ELR (cell line): ENCODE measurements around the gene HBM.
"Not testable (repeated sequence)": the region's sequence is repeated elsewhere in the genome, so short reads cannot be mapped to it uniquely, and the experiment has no call there.

Source experiments
- DNase-seq: peaks from one replicate; pipeline ENCODE4 v3.0.0-alpha.2; 2015; ENCODE audit warnings: low read depth

The HBM gene

DNA sequence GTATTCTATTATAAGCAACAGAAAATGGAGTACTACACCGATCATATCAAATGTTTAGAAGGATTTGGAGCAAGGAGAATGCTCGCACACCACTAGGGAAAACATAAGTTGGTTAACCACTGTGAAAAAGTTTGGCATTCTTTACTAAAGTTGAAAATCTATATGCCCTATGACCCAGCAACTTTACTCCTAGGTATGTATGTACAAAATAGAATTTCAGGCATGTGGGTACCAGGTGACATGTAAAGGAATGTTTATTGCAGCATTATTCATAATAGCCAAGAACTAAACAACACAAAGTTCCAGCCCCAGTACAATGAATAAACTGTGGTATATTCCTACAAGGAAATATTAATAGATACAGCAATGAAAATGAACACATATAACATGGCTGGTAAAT is 19.1 kb upstream of the HBM start:
- no peak for DNase-seq

DNA sequence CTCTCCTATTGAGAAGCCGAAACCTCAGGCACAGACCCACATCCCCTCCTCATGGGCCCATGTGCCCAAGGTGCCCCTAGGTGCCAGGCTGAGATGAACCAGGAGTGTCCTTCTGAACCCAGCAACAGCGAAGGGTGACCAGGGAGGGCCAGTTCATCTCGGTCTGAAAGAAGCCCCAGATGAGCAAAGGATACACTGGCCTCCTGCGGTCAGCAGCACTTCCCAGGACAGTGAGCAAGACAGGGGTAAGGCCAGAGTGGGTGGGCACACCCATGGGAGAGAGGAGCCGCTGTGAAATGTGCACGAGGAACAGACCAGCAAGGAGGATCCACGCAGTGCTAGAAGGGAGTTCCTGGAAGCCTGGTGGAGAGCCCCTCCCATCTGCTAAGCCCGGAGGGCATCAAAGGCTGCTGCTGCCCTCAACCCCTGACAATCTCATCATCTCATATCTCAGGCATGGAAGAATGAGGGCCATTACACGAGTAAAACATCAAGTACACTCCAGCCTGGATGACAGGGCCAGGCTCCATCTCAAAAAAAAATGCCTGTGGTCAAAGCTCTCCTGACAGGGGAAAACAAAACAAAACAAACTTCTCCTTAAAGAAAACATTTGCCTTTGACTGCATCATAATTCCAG is 16.6 kb upstream of the HBM start:
- DNase-seq = peak; percentile 31

DNA sequence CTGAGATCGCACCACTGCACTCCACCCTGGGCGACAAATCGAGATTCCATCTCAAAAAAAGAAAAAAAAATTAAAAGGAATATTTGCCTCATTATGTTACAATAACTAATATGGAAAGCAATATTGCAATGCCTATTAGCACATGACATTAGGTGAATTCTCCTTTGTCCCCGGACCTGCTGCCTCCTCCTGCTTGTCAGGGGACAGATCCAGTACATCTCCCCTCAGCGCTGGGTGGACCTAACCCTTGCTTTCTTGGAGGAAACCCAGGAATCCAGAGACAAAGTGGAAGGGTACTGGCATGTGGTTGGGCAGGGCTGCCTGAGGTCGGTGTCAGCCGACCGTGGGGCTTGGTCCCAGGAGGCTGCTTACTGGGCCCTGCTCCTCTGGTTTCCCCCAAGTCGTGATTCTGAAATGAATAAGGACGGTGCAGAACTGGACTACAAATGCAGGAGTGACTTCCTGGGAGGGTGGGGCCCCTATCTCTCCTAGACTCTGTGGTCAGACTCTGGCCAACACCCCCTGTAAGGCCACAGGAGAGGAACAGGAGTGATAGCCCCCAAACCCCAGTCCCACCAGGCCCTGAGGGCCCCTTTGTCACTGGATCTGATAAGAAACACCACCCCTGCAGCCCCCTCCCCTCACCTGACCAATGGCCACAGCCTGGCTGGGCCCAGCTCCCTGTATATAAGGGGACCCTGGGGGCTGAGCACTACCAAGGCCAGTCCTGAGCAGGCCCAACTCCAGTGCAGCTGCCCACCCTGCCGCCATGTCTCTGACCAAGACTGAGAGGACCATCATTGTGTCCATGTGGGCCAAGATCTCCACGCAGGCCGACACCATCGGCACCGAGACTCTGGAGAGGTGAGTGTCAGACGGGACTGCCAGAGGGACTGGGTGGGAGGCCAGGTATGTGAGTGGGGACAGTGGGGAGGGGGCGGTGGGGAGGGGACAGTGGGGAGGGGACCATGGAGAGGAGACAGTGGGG is 13.3 kb upstream of the HBM start, which contains the start of gene HBZ:
HBZ (plus strand) TSS at position 504 of the 988 bp plus-strand sequence; CDS start at position 770, 266 bp downstream.
- DNase-seq = no peak

DNA sequence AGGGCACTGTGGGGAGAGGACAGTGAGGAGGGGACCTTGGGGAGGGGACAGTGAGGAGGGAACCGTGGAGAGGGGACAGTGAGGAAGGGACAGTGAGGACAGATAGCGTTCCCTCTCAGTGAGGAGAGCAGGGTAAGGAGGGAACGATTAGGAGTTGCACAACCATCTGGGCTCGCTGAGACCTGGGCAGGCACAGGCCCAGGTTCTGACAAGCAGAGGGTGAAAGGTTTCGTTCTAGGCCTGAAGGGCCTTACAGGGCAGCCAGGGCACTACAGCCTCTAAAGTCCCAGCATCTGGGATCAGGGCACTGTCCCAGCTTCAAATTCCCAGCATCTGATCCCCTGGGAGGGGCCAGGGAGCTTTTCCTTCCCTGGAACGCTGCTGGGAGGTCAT is 12.7 kb upstream of the HBM start:
- DNase-seq = not testable (repeated sequence)

DNA sequence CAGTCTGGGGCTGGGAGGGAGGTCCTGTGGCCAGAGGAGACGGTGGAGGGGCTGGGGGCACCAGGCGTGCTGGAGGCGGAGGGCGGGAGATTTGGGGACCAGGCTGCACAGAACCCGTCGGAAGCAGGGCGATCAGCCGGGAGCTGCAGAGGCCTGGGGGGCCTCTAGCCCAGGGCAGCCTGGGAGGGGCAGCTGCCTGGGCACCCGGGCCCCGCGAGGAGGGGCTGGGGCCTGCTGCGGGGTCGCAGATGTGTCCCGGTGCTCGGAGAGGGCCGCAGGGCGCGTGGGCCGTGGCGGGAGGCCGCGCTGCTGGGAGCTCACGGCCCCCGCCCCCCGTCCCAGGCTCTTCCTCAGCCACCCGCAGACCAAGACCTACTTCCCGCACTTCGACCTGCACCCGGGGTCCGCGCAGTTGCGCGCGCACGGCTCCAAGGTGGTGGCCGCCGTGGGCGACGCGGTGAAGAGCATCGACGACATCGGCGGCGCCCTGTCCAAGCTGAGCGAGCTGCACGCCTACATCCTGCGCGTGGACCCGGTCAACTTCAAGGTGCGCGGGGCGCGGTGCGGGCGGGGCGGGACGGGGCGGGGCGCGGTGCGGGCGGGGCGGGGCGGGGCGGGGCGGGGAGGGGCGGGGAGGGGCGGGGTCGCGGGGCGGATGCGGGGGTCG is 12.1 kb upstream of the HBM start:
- DNase-seq = not testable (repeated sequence)

DNA sequence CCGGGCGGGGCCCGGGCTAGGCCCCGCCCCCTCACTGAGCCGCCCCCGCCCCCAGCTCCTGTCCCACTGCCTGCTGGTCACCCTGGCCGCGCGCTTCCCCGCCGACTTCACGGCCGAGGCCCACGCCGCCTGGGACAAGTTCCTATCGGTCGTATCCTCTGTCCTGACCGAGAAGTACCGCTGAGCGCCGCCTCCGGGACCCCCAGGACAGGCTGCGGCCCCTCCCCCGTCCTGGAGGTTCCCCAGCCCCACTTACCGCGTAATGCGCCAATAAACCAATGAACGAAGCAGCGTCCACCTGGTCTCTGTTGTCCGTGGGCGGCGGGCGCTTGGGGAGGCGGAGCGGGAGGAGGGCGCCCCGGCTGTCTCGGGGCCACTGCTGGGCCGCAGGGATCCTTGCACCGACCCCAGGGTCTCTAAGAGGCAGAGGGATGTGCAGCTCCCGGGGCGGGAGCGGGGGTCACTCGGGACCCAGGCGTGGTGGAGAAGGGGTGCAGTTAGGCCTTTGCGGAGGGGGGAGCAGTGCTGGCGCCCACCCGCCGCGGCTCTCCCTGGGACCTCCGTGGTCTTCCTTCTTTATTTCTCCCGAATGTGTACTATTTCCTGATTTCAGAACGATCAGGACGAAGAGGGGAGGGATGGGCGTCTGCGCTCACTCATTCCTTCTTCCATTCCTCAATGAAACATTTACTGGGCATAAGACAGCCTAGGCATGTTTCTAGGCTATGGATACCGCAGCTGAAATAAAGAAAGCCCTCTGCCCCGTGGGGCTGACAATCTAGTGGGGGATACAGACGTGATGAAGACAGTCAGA is 11.4 kb upstream of the HBM start:
- no peak for DNase-seq

DNA sequence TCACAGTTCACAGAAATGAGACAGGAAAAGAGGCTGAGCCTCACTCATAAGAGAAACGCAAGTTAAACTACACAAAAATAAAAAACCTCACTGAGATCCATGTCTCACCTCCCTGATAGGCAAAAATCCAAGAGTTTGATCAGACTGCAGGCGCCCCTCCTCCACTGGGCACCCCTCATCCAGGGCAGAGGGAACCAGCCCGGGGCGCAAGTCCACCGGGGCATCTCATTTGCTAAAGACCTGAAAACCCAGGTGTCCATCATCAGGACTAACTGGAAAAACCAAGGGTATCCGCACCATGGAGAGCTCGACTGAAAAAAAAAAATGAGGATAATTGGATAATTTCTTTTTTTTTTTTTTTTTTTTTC is 10.8 kb upstream of the HBM start:
- DNase-seq = no peak

DNA sequence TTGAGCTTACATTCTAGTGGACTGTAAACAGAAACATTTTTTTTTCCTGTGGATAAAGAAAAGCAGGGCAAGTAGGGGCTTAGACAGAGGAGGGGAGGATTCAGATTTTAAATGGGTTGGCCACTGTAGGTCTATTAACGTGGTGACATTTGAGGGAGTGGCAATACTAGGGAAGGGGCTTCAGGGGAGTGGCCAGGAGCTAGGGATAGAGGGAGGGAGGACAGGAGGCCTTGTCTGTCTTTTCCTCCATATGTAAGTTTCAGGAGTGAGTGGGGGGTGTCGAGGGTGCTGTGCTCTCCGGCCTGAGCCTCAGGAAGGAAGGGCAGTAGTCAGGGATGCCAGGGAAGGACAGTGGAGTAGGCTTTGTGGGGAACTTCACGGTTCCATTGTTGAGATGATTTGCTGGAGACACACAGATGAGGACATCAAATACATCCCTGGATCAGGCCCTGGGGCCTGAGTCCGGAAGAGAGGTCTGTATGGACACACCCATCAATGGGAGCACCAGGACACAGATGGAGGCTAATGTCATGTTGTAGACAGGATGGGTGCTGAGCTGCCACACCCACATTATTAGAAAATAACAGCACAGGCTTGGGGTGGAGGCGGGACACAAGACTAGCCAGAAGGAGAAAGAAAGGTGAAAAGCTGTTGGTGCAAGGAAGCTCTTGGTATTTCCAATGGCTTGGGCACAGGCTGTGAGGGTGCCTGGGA is 6.5 kb upstream of the HBM start:
- DNase-seq = no peak

DNA sequence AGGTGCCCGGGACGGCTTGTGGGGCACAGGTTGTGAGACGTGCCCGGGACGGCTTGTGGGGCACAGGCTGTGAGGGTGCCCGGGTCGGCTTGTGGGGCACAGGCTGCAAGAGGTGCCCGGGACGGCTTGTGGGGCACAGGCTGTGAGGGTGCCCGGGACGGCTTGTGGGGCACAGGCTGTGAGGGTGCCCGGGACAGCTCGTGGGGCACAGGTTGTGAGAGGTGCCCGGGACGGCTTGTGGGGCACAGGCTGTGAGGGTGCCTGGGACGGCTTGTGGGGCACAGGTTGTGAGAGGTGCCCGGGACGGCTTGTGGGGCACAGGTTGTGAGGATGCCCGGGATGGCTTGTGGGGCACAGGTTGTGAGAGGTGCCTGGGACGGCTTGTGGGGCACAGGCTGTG is 5.5 kb upstream of the HBM start:
- not testable (repeated sequence) for DNase-seq

DNA sequence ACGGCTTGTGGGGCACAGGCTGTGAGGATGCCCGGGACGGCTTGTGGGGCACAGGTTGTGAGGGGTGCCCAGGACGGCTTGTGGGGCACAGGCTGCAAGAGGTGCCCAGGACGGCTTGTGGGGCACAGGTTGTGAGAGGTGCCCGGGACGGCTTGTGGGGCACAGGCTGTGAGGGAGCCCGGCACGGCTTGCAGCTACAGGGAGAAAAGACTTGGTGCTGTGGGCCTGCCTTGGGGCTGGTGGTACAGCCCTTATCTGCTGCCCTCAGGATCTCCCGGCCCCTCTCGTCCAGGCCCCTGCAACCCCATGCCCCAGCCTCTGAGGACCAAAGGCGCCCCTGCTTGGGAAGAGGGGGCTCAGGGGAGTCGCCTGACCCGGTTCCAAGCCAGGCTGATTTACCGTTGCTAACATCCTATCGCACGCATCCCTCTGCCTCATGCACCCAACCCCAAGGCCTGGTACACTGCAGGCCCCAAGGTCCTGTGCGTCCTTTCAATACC is 5.0 kb upstream of the HBM start:
- no peak for DNase-seq

DNA sequence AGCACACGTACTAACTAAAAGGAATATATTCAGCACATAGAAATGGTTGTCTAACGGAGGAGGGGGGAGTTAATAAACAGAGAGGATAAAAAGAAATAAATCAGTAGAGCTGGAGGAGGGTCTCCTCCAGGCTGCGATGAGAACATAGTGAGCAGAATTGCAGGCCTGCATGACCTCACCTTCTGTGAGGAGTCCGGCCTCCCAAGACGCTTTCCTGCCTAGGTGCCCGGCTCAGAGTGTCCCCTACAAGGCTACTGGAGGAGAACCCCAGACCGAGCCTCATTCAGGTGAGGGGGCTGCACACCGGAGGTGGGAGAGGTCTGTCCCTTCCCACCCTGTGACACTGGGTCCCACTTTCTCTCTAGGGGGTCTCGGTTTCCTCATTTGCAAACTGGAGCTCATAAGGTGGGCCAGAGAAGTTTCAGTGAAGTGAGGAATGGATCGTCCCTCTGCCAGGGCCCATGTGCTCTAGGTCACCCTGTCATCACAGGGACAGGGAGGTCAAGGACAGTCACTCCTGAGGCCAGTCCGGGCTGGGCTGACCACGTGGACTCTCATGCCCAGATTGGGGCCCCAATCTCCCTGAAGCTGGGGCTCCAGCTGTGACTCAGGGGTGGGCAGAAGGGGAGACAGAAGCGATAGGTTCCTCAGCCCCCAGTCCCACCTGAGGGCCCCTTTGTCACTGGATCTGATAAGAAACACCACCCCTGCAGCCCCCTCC is 3.3 kb upstream of the HBM start:
- no peak for DNase-seq

DNA sequence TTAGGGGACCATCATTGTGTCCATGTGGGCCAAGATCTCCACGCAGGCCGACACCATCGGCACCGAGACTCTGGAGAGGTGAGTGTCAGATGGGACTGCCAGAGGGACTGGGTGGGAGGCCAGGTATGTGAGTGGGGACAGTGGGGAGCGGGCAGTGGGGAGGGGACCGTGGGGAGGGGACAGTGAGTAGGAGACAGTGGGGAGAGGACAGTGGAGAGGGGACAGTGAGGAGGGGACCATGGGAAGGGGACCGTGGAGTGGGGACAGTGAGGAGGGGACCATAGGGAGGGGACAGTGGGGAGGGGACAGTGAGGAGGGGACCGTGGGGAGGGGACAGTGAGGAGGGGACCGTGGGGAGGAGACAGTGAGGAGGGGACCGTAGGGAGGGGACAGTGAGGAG is 2.6 kb upstream of the HBM start:
- not testable (repeated sequence) for DNase-seq

DNA sequence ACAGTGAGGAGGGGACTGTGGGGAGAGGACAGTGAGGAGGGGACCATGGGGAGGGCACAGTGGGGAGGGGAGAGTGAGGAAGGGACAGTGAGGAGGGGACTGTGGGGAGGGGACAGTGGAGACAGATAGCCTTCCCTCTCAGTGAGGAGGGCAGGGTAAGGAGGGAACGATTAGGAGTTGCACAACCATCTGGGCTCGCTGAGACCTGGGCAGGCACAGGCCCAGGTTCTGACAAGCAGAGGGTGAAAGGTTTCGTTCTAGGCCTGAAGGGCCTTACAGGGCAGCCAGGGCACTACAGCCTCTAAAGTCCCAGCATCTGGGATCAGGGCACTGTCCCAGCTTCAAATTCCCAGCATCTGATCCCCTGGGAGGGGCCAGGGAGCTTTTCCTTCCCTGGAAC is 2.1 kb upstream of the HBM start:
- not testable (repeated sequence) for DNase-seq

DNA sequence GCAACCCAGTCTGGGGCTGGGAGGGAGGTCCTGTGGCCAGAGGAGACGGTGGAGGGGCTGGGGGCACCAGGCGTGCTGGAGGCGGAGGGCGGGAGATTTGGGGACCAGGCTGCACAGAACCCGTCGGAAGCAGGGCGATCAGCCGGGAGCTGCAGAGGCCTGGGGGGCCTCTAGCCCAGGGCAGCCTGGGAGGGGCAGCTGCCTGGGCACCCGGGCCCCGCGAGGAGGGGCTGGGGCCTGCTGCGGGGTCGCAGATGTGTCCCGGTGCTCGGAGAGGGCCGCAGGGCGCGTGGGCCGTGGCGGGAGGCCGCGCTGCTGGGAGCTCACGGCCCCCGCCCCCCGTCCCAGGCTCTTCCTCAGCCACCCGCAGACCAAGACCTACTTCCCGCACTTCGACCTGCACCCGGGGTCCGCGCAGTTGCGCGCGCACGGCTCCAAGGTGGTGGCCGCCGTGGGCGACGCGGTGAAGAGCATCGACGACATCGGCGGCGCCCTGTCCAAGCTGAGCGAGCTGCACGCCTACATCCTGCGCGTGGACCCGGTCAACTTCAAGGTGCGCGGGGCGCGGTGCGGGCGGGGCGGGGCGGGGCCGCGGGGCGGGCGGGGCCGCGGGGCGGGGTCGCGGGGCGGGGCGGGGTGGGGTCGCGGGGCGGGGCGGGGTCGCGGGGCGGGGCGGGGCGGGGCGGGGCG is 1.5 kb upstream of the HBM start:
- not testable (repeated sequence) for DNase-seq

DNA sequence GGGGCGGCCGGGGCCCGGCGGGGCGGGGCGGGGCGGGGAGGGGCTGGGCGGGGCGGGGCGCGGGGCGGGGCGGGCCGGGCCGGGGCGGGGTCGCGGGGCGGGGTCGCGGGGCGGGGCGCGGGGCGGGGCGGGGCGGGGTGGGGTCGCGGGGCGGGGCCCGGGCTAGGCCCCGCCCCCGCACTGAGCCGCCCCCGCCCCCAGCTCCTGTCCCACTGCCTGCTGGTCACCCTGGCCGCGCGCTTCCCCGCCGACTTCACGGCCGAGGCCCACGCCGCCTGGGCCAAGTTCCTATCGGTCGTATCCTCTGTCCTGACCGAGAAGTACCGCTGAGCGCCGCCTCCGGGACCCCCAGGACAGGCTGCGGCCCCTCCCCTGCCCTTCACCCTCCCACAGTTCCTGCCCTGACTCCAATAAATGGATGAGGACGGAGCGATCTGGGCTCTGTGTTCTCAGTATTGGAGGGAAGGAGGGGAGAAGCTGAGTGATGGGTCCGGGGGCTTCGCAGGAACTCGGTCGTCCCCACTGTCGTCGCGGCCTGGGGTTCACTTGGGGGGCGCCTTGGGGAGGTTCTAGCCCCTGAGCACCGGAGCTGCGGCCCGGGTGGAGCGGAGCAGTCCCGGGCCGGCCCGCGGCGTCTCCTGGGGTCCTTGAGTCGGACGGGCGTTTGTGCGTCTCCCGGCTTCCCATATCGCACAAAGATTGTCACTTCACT is 795 bp upstream of the HBM start:
- DNase-seq = no peak

DNA sequence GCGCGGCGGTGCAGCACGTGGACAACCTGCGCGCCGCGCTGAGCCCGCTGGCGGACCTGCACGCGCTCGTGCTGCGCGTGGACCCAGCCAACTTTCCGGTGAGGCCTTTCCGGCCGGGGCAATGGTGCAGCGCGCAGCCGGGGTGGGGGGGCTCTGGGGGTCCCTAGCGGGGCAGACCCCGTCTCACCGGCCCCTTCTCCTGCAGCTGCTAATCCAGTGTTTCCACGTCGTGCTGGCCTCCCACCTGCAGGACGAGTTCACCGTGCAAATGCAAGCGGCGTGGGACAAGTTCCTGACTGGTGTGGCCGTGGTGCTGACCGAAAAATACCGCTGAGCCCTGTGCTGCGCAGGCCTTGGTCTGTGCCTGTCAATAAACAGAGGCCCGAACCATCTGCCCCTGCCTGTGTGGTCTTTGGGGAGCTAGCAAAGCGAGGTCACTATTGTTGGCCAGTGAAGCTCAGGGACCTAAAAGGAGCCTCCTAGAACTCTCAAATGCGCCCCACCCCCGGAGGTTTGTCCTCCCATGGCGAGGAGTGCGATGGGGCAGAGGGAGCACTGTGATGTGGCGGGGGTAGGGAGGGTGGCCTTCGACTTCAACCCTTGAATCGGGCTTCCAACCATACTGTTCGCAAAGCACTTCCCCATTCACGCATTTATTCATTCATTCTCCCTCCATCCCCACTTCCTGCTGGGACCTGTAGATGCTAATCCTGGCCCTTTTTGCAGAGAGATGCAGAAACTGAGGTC is 770 bp downstream of the HBM start:
- no peak for DNase-seq

DNA sequence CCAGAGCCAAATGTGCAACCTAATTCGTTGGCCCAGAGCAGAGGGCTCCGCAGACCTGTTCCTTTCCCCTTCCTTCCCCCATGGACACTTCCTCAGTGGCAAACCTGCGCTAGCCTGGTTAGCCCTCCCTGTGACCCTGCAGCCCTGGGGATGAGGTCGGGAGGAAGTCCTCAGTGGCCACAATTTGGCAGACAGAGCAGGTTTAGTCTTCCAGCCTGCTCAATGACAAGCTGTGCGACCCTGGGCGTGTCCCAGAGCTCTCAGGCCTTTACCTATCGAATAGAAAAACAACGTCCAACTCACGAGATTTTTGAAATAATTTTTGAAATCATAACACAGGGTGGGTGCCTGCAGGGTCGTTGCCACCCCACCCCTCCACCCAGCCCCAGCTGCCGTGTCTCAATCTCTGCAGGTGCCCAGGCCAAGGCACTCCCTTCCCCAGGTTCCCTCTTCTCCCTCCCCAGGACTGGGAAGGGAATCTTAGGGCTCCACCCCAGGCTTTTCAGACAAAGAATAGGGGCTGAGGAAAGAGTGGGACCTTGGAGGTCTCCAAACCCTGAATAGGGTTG is 1.4 kb downstream of the HBM start:
- DNase-seq = no peak

DNA sequence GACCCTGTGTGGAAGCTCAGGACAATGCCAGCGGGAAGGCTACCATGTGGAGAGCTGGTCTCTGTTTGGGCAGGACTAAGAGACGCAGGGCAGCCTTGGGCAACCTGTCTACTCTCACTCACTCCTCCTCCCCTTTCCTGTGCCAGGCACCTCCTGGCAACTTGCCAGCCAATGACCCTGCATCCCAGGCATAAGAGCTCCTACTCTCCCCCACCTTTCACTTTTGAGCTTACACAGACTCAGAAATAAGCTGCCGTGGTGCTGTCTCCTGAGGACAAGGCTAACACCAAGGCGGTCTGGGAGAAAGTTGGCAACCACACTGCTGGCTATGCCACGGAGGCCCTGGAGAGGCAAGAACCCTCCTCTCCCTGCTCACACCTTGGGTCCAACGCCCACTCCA is 2.6 kb downstream of the HBM start:
- DNase-seq = no peak
